Smooth muscle cell (in vitro differentiated cells): ENCODE measurements around the gene KCNJ11. TPM values are rescaled to one million over a fixed set of nuclear protein-coding genes. Genes with fewer than 3 reads are reported as not detected.

Source experiments
- DNase-seq: peaks from one replicate; lab custom pipeline; 2025; ENCODE audit not compliant: unreplicated experiment; lab: John Stamatoyannopoulos, UW
- H2AFZ ChIP-seq: fragments of 200-600 bp; sonication (generic); 2 replicates; pipeline ENCODE4 v1.6.0; 2016; ENCODE audit warnings: antibody characterized with exemption, low read depth, mild to moderate bottlenecking
- H3F3A ChIP-seq: fragments of 200-600 bp; sonication (generic); 2 replicates; pipeline ENCODE4 v1.6.0; 2017; ENCODE audit warnings: antibody characterized with exemption, low read depth
- H3K27ac ChIP-seq: fragments of 200-600 bp; sonication (generic); 2 replicates; pipeline ENCODE4 v1.5.1; 2016; ENCODE audit warnings: low read depth, mild to moderate bottlenecking
- H3K27me3 ChIP-seq: fragments of 200-600 bp; sonication (generic); 2 replicates; pipeline ENCODE4 v1.6.1; 2016; ENCODE audit warnings: low read depth, mild to moderate bottlenecking
- H3K36me3 ChIP-seq: fragments of 200-600 bp; sonication (generic); 2 replicates; pipeline ENCODE4 v1.5.1; 2016; ENCODE audit warnings: low read depth
- H3K4me1 ChIP-seq: fragments of 200-600 bp; sonication (generic); 2 replicates; pipeline ENCODE4 v1.5.1; 2016; ENCODE audit warnings: low read depth
- H3K4me2 ChIP-seq: fragments of 200-600 bp; sonication (generic); 2 replicates; pipeline ENCODE4 v1.6.0; 2016; ENCODE audit warnings: mild to moderate bottlenecking
- H3K4me3 ChIP-seq: fragments of 200-600 bp; sonication (generic); 2 replicates; pipeline ENCODE4 v1.5.1; 2016; ENCODE audit warnings: mild to moderate bottlenecking
- H3K79me2 ChIP-seq: fragments of 200-600 bp; sonication (generic); 2 replicates; pipeline ENCODE4 v1.6.0; 2016; ENCODE audit warnings: low read depth, mild to moderate bottlenecking
- H3K9ac ChIP-seq: fragments of 200-600 bp; sonication (generic); 2 replicates; pipeline ENCODE4 v1.6.0; 2016; ENCODE audit warnings: low read depth
- H3K9me3 ChIP-seq: fragments of 200-600 bp; sonication (generic); replicated peaks from 2 replicates; pipeline ENCODE4 v1.5.1; 2016; ENCODE audit warnings: low read depth
- H4K20me1 ChIP-seq: fragments of 200-600 bp; sonication (generic); 2 replicates; pipeline ENCODE4 v1.6.0; 2016; ENCODE audit warnings: low read depth
- CTCF ChIP-seq: fragments of 200-600 bp; sonication (generic); IDR thresholded peaks from 2 replicates; pipeline ENCODE4 v1.5.1; 2017; ENCODE audit warnings: borderline replicate concordance, mild to moderate bottlenecking, antibody characterized with exemption; ENCODE audit not compliant: insufficient read depth, poor library complexity, severe bottlenecking
- WGBS: methylation state at CpG from one replicate; pipeline ENCODE4 v1.1.7; 2016; ENCODE audit warnings: low lambda C conversion rate; 5-methylcytosine and 5-hydroxymethylcytosine counted together
- polyA plus RNA-seq: library from polyadenylated mRNA; unstranded; fragments of >200 nt; fragmentation: Nextera tagmentation; extraction: Ambion mirVana; gene quantifications from 2 replicates; pipeline ENCODE4 v1.2.1, GENCODE V29; 2016
- total RNA-seq: library from RNA; depleted of rRNA; stranded (reverse); fragments of >200 nt; gene quantifications from 2 replicates; pipeline ENCODE4 v1.2.3, GENCODE V29; 2014

Gene KCNJ11
- total and polyA plus RNA-seq, 2 experiments from 2014 or later: not detected

- H3K4me3 ChIP-seq: peak overlapping the region; percentile 70
- peaks cover 7% of the 10 kb centered on the region for H3K27me3 ChIP-seq
- H3K9ac ChIP-seq: peak overlapping the region; percentile 66
- no peaks in the 10 kb centered on the region for H3K79me2 ChIP-seq
- 14% methylated on average over 15 of the region's 15 CpGs for WGBS
- H3K36me3 ChIP-seq: no peaks in the 10 kb centered on the region
- H3K4me2 ChIP-seq: peak overlapping the region; percentile 89
- peak overlapping the region; percentile 71 for H3K27ac ChIP-seq
- H3K4me1 ChIP-seq: peaks cover 15% of the 10 kb centered on the region
- no peak for TF ChIP-seq CTCF
- no peaks in the 10 kb centered on the region for H3K9me3 ChIP-seq
- peaks cover 19% of the 10 kb centered on the region for H3F3A ChIP-seq
- no peak for DNase-seq
- peak overlapping the region; percentile 89 for H2AFZ ChIP-seq
- H4K20me1 ChIP-seq: no peaks in the 10 kb centered on the region
Measured at GRCh38 chr11:17353821-17354600, 34.4 kb downstream of the KCNJ11 start.

GRCh38 chr11:17352950-17353820 is 35.3 kb downstream of the KCNJ11 start:
- Histone ChIP-seq H3K27me3 (peaks cover 7% of the 10 kb centered on the region), H3F3A (peaks cover 19% of the 10 kb centered on the region), H3K4me1 (peaks cover 15% of the 10 kb centered on the region), H3K4me3 (peak overlapping the region; percentile 70), H3K79me2 (no peaks in the 10 kb centered on the region), H3K36me3 (no peaks in the 10 kb centered on the region), H3K9ac (peak overlapping the region; percentile 66), H4K20me1 (no peaks in the 10 kb centered on the region), H3K4me2 (peak overlapping the region; percentile 89), H2AFZ (peak overlapping the region; percentile 89), H3K27ac (peak overlapping the region; percentile 71), H3K9me3 (no peaks in the 10 kb centered on the region)
- peak; percentile 77 for DNase-seq
- WGBS: under 1% methylated on average over 68 of the region's 69 CpGs
- TF ChIP-seq CTCF: no peak

GRCh38 chr11:17351510-17352176 is 36.8 kb downstream of the KCNJ11 start, which contains the start of gene NCR3LG1:
NCR3LG1 (plus strand) TSS chr11:17351800; CDS start chr11:17351970, 170 bp downstream.
- H3F3A ChIP-seq: peaks cover 19% of the 10 kb centered on the region
- H3K27ac ChIP-seq: peak within 1 kb of the TSS; percentile 52
- H3K4me3 ChIP-seq: peak within 1 kb of the TSS; percentile 70
- H3K4me2 ChIP-seq: peak within 1 kb of the TSS; percentile 89
- H3K9ac ChIP-seq: peak within 1 kb of the TSS; percentile 67
- no peaks in the 10 kb centered on the region for H3K36me3 ChIP-seq
- H2AFZ ChIP-seq: peak within 1 kb of the TSS; percentile 89
- no peaks in the 10 kb centered on the region for H3K9me3 ChIP-seq
- TF ChIP-seq CTCF: no peak
- WGBS: 1% methylated on average over 59 of the region's 61 CpGs
- H4K20me1 ChIP-seq: no peaks in the 10 kb centered on the region
- DNase-seq: peak; percentile 21
- H3K4me1 ChIP-seq: peaks cover 15% of the 10 kb centered on the region
- no peaks in the 10 kb centered on the region for H3K79me2 ChIP-seq
- peaks cover 7% of the 10 kb centered on the region for H3K27me3 ChIP-seq
